ENCODE measurements around the gene RASSF3.

GRCh38 chr12:64669270-64669842, 59.1 kb downstream of the RASSF3 start:
- TF ChIP-seq CTCF (IDR thresholded peaks at IDR 0.05) (no peak), POLR2A (IDR thresholded peaks at IDR 0.05) (no peak)

Measured in adrenal gland (tissue), 5 donors.